Large intestine (tissue), 3 donors: ENCODE data around the gene TENT4B. TPM values are rescaled to one million over a fixed set of nuclear protein-coding genes. Genes with fewer than 3 reads are reported as not detected.
A peak's percentile ranks its signal among the peaks of the same experiment; 100 is the strongest.

ENCODE experiments used
- DNase-seq, 2 donors: peaks; one replicate each; pipeline versions ENCODE4 v3.0.0 to v3.0.0-alpha.2; 2013
- H3K27ac ChIP-seq: one replicate; pipeline ENCODE4 v1.5.1; 2013; ENCODE audit warnings: low read length
- H3K27me3 ChIP-seq: 2 replicates; pipeline ENCODE4 v1.6.1; 2013; ENCODE audit warnings: low read length; ENCODE audit not compliant: control insufficient read depth, insufficient read depth
- H3K36me3 ChIP-seq: 2 replicates; pipeline ENCODE4 v1.6.1; 2013; ENCODE audit warnings: low read length; ENCODE audit not compliant: control insufficient read depth, insufficient read depth
- H3K4me1 ChIP-seq: one replicate; pipeline ENCODE4 v1.6.1; 2013; ENCODE audit warnings: low read length; ENCODE audit not compliant: control insufficient read depth, insufficient read depth
- H3K4me3 ChIP-seq: one replicate; pipeline ENCODE4 v1.5.1; 2013; ENCODE audit warnings: low read length
- H3K9me3 ChIP-seq: one replicate; pipeline ENCODE4 v1.6.1; 2013; ENCODE audit warnings: mild to moderate bottlenecking, low read depth, low read length, moderate library complexity; ENCODE audit not compliant: control insufficient read depth
- WGBS: methylation state at CpG from one replicate; pipeline ENCODE4 v1.1.5; 2013; ENCODE audit warnings: low lambda C conversion rate; ENCODE audit not compliant: insufficient coverage; 5-methylcytosine and 5-hydroxymethylcytosine counted together
- polyA plus RNA-seq: library from polyadenylated mRNA; unstranded; fragments of 120-200 nt; gene quantifications from one replicate; pipeline ENCODE4 v1.2.1, GENCODE V29; 2013

Gene TENT4B
- polyA plus RNA-seq, 1 donor: 17.2 TPM

GRCh38 chr16:50153596-50154419, 702 bp downstream of the TENT4B start:
- Histone ChIP-seq H3K27me3 (no peaks in the 10 kb centered on the region), H3K27ac (peak overlapping the region; percentile 88), H3K4me3 (peak overlapping the region; percentile 87), H3K36me3 (peaks cover 2% of the 10 kb centered on the region), H3K4me1 (peaks cover 3% of the 10 kb centered on the region), H3K9me3 (no peaks in the 10 kb centered on the region)
- peak in 1 of 2 donors; percentile 60 for DNase-seq
- no CpG with 5 or more reads among the region's 89 CpGs for WGBS

- peak overlapping the region; percentile 87 for H3K4me3 ChIP-seq
- no peaks in the 10 kb centered on the region for H3K27me3 ChIP-seq
- H3K27ac ChIP-seq: peak overlapping the region; percentile 88
- no peaks in the 10 kb centered on the region for H3K9me3 ChIP-seq
- WGBS: no CpG with 5 or more reads among the region's 10 CpGs
- H3K36me3 ChIP-seq: peaks cover 2% of the 10 kb centered on the region
- peaks cover 3% of the 10 kb centered on the region for H3K4me1 ChIP-seq
- no peak for DNase-seq
Observed at GRCh38 chr16:50154420-50154950, 1.4 kb downstream of the TENT4B start.

GRCh38 chr16:50155925-50156324, 2.8 kb downstream of the TENT4B start:
- WGBS: no CpG with 5 or more reads among the region's 1 CpG
- Histone ChIP-seq H3K36me3 (peaks cover 8% of the 10 kb centered on the region), H3K9me3 (no peaks in the 10 kb centered on the region), H3K27ac (peak overlapping the region; percentile 88), H3K4me3 (peak overlapping the region; percentile 87), H3K27me3 (no peaks in the 10 kb centered on the region), H3K4me1 (peaks cover 3% of the 10 kb centered on the region)
- DNase-seq: no peak

GRCh38 chr16:50156590-50156989, 3.5 kb downstream of the TENT4B start:
- 83% methylated on average over 2 of the region's 6 CpGs for WGBS
- no peak for DNase-seq
- H3K4me1 ChIP-seq: peaks cover 3% of the 10 kb centered on the region

GRCh38 chr16:50160495-50161164, 7.5 kb downstream of the TENT4B start:
- peaks cover 8% of the 10 kb centered on the region for H3K36me3 ChIP-seq
- WGBS: no CpG with 5 or more reads among the region's 4 CpGs
- no peaks in the 10 kb centered on the region for H3K27me3 ChIP-seq
- H3K27ac ChIP-seq: no peak overlapping the region
- H3K9me3 ChIP-seq: no peaks in the 10 kb centered on the region
- peaks cover 5% of the 10 kb centered on the region for H3K4me1 ChIP-seq
- DNase-seq: no peak
- H3K4me3 ChIP-seq: no peak overlapping the region

More at GRCh38 chr16:50156590-50156989, 3.5 kb downstream of the TENT4B start:
- Histone ChIP-seq H3K27me3 (no peaks in the 10 kb centered on the region), H3K27ac (no peak overlapping the region), H3K9me3 (no peaks in the 10 kb centered on the region), H3K4me3 (no peak overlapping the region), H3K36me3 (peaks cover 8% of the 10 kb centered on the region)

- no peak for DNase-seq
- Histone ChIP-seq H3K4me3 (no peak overlapping the region), H3K27ac (no peak overlapping the region), H3K36me3 (peaks cover 8% of the 10 kb centered on the region), H3K27me3 (no peaks in the 10 kb centered on the region), H3K4me1 (peaks cover 3% of the 10 kb centered on the region), H3K9me3 (no peaks in the 10 kb centered on the region)
- no CpG with 5 or more reads among the region's 2 CpGs for WGBS
Observed at GRCh38 chr16:50161950-50162349, 8.8 kb downstream of the TENT4B start.

GRCh38 chr16:50165473-50165872, 12.4 kb downstream of the TENT4B start:
- H3K27ac ChIP-seq: no peak overlapping the region
- DNase-seq: peak in 1 of 2 donors; percentile 64
- H3K9me3 ChIP-seq: no peaks in the 10 kb centered on the region
- H3K4me1 ChIP-seq: peaks cover 10% of the 10 kb centered on the region
- no peak overlapping the region for H3K4me3 ChIP-seq
- WGBS: 17% methylated on average over 1 of the region's 2 CpGs
- peaks cover 2% of the 10 kb centered on the region for H3K36me3 ChIP-seq
- H3K27me3 ChIP-seq: no peaks in the 10 kb centered on the region

GRCh38 chr16:50166511-50167500, 13.7 kb downstream of the TENT4B start:
- DNase-seq: no peak
- Histone ChIP-seq H3K27ac (no peak overlapping the region), H3K36me3 (no peaks in the 10 kb centered on the region), H3K4me1 (peaks cover 10% of the 10 kb centered on the region), H3K27me3 (no peaks in the 10 kb centered on the region), H3K9me3 (no peaks in the 10 kb centered on the region), H3K4me3 (no peak overlapping the region)
- 80% methylated on average over 1 of the region's 9 CpGs for WGBS

- Histone ChIP-seq H3K36me3 (no peaks in the 10 kb centered on the region), H3K4me1 (peaks cover 10% of the 10 kb centered on the region), H3K4me3 (no peak overlapping the region), H3K27ac (no peak overlapping the region), H3K9me3 (no peaks in the 10 kb centered on the region), H3K27me3 (no peaks in the 10 kb centered on the region)
- WGBS: no CpG with 5 or more reads among the region's 7 CpGs
- DNase-seq: no peak
Observed at GRCh38 chr16:50167556-50167955, 14.4 kb downstream of the TENT4B start.
